ENCODE data around the gene MORN1.
A peak's percentile ranks its signal among the peaks of the same experiment; 100 is the strongest.
"Not testable (repeated sequence)": the region's sequence is repeated elsewhere in the genome, so short reads cannot be mapped to it uniquely, and the experiment has no call there.

MORN1 gene

GRCh38 chr1:2391041-2391930 is at the start of gene MORN1, which contains the start of gene RER1:
Gene MORN1, minus strand, starts transcription at chr1:2391554. Its CDS starts 21 bp downstream, at chr1:2391533.
Gene RER1, plus strand, starts transcription at chr1:2391841. Its CDS starts 3,950 bp downstream, at chr1:2395791.
- DNase-seq = peak; percentile 97 to 98

GRCh38 chr1:2440346-2440745 is 49.0 kb upstream of the MORN1 start:
- not testable (repeated sequence) for DNase-seq

- no peak for DNase-seq
Measured at GRCh38 chr1:2439369-2439768, 48.0 kb upstream of the MORN1 start.

DNA sequence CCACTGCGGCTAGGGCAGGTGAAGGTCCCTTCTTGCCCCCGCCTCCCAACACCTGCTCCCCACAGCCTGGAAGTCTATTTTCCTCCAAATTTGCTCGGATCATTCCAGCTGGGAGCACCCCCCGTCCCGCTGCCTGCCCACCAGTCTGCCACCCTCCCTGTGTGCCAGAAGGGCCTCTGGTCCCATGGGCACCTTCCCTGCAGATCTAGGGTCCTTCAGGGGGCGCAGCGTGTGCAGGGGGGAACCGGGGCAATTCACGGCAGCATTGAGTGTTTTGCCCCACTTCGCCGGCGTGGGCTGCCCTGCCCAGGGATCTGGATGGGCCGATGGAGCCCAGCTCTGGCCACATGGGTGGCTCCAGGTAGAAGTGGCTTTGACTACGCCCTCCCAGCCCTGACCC is 47.3 kb upstream of the MORN1 start:
- DNase-seq = no peak

GRCh38 chr1:2438038-2438437 is 46.7 kb upstream of the MORN1 start:
- DNase-seq = no peak

DNA sequence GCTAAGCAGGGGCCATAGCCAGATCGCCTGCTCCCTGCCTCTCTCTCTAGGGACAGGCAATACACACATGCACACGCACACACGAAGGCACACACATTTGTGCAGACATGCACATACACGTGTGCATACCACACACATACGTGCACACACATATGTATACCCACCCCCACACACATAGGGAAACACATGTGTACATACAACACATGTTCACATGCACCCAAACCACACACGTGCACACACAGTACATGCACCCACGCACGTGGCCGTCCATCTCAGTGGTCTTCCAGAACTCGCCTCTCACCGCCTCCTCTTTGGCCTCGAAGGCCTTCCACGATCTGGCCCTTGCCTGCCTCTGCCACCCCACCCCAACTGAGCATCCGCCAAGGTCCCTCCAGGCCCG is 46.3 kb upstream of the MORN1 start:
- no peak for DNase-seq

DNA sequence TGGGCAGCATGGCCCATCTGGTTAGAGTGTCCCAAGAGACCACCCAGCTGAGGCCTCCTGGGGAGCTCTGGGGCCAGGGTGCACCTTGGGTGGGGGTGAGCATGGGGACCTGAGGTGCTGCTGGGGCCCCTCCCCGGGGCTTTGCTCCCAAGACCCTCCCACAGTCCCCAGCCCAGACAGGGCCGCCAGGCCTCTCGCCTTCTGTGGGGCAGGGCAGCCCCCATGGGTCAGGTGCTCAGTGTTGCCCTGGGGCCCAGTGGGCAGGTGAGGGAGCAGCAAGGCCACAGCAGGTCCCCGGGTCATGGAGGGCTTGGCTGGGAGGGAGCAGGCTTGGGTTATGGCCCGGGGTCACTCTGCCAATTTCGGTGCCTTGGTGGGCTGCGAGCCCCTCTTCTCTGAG is 45.5 kb upstream of the MORN1 start:
- DNase-seq = no peak

GRCh38 chr1:2435746-2436355 is 44.5 kb upstream of the MORN1 start:
- no peak for DNase-seq

- DNase-seq = no peak
Measured at GRCh38 chr1:2435091-2435490, 43.7 kb upstream of the MORN1 start.

GRCh38 chr1:2433936-2434655 is 42.7 kb upstream of the MORN1 start:
- DNase-seq = no peak

DNA sequence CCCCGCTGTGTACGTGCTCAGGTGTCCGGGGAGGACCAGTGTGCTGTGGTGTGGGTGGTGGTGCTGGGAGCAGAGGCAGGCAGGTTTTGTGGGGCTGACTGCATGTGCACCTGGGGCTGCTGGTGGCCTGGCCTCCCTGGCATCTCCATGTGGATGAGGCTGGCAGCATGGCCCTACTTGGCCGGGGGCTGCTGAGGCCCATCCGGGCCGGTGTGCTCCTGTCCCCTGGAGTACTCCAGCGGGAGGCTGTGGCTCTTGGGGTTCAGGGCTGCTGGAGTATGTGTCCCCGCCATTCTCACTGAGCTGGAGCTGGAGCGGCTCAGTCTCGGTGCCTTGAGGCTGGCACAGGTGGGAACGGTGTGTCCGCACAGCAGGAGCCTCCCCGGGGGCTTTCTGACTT is 41.8 kb upstream of the MORN1 start:
- no peak for DNase-seq

DNA sequence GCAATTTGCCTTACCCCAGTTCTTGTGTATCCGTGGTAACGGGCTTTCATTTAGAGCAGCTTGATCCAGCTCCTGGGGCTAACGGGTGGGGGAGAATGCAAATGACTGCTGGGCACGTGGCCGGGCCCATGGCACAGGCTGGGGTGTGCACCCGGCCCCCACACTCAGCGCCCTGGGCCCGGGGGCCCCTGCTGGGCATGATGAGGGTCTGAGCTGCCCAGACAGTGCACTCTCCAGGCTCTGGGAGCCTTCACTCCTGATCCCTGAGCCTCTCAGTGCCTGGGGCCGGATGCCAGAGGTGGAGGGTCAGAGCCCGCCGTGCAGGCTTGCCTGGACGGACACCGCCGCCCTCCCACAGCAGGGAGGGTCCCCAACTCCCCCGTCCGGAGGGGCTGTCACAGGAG is 41.1 kb upstream of the MORN1 start:
- DNase-seq = no peak

- no peak for DNase-seq
Measured at GRCh38 chr1:2431518-2431917, 40.2 kb upstream of the MORN1 start.

- DNase-seq = no peak
Measured at GRCh38 chr1:2431103-2431502, 39.7 kb upstream of the MORN1 start.

GRCh38 chr1:2430592-2430973 is 39.2 kb upstream of the MORN1 start:
- no peak for DNase-seq

DNA sequence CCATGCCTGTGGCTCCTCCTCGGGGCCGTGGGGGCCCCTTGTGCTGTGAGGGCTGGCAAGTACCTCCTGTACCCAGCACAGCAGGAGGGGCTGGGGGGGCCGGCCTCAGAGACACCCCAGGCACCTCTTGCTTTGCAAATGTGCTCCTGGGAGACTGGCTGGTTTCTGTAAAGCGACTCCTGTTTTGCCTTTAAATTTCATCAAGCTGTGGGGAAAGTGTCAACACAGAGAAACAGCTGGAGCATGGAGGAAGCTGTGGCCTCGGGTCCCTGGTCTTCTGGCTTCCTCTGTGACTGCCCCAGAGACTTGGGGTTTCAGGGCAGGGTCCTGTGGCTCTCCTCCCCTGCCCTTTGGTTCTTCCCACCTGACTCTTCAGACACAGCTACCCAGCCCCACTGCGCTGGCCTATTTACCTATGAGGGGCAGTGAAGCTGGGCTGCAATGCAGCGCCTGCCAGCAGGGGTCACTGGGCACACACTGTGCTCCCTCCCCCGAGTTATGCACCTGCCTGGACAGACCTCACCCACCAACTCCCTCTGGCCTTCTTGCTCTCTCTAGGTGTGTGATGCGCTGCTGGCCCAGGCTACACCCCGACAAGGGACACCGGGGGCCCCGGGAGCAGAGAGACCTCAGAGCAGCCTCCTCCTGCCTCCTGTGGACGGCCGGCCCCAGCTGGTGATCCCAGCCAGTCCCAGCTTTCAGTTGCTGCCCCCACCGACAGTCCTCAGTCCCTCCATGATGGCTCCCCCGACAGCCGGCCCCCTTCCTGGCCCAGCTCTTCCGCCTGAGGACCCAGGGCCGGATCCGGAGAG is 38.6 kb upstream of the MORN1 start:
- peak; percentile 32 to 36 for DNase-seq

DNA sequence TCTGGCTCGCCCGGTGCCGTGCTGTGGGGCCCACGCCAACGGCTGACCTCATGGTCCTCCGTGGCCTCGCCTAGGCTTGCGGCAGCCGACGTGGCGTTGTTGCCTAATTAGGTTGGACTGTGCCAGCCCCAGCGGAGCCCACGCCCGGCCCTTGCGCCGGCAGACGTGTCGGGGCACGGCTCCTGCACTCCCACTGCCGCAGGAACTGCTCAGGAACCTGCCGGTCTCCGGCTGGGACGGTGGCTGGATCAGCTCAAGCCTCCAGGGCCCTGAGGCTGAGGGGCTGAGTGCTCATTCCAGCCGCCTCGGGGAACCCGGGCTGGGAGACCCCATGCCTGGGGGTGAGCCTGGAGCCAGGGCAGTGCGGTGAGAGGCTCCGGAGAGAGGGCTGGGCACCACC is 37.1 kb upstream of the MORN1 start:
- DNase-seq = no peak

DNA sequence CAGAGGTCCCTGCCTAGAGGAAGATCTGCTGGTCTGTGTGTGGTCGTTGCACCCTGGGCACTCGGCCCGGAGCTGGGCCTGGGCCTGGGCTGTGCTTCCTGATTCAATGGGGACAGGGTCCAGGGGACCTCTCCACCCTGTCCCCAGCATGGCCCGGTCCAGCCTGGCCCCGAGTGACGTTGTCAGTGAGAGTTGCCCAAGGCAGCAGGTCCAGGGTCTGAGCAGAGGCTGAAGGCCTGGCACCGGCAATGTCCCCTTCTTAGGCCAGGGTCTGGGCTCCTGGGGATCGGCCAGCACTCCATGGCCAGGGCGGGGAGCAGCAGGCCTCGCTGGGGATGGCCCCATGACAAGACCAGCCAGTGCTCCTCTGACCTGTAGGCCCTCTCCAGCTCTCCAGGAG is 36.6 kb upstream of the MORN1 start:
- no peak for DNase-seq

DNA sequence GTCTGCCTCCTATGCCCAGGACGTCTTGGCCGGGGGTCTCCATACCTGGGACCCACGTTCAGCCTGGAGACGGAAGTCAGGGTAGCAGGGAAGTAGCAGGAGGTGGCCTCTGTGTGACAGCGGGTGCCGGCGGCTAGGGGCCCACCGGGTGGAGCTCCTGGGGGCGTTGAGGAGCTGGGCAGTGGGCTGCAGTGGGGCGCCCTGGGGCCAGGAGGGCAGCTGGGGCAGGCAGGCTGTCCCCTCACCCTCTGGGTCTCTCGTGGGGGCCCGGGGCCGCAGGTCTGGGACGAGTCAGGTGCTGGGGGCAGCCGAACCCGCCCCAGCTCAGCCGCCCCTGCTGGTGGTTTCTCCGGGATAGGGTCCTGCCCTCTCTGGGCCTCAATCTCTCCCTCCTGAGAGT is 35.7 kb upstream of the MORN1 start:
- DNase-seq = no peak

GRCh38 chr1:2426540-2426939 is 35.2 kb upstream of the MORN1 start:
- DNase-seq = no peak

DNA sequence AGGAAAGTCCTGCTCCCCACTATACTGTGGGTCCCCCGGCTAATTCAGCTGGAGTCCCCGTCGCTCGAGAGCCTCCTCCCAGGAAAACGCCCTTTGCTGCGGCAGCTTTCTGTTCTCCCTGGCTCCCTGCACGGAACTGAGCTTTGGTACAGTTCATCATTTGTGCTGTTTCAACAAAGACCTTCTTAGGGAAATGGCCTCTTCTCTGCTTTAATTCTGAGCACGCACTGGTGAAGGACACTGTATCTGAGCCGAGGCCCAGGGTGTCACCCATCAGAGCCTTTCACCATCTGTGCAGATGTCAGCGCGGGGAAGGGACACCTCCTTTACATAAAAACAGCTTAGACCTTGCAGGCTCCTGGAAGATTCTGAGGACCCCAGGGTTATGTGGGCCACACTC is 34.5 kb upstream of the MORN1 start:
- no peak for DNase-seq

DNA sequence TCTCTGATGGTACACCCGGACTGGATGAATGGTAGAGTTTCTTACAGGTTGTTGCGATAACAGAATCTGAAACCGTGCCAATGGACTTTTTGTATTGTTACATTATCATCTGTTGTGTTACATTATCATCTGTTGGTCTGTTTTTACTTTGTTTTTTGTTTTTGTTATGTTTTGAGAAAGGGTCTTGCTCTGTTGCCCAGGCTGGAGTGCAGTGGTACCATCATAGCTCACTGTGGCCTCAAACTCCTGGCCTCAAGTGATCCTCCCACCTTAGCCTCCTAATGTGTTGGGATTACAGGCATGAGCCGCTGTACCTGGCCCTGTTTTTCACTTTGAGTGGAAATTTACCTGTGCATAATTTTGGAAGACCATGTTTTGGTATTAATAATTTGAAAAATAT is 31.2 kb upstream of the MORN1 start:
- DNase-seq = no peak

DNA sequence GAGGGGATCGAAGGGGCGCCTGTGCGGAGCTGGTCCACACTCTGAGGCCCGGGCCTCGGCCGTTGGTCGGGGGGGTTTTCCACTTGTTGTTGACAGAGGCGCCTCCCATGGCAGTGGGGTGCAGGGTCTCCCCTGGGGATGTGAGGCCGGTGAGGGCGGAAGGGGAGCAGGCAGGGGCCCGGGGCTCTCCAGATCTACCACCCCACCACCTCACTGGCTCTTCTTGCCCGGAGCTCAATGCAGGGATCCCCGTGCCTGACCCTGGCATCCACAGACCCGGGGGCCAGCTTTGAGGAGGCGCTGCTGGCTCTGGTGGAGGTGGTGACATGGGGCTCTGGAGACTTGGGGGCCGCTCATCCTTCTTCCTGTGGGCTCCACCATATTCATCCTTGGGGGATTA is 28.1 kb upstream of the MORN1 start:
- DNase-seq = no peak
